BJ (cell line): ENCODE data around the gene SMAP2. TPM values are rescaled to one million over a fixed set of nuclear protein-coding genes. Genes with fewer than 3 reads are reported as not detected.

Experiments
- CTCF ChIA-PET: fragments of 350-600 bp; formaldehyde crosslinking; extraction: SDS; loops from one replicate; lab custom pipeline; 2021; ENCODE audit warnings: antibody characterized with exemption, inconsistent platforms; lab: Yijun Ruan, JAX
- POLR2A ChIA-PET: fragments of 300-600 bp; sonication (Branson Sonifier 250); formaldehyde crosslinking; extraction: SDS; loops from one replicate; lab custom pipeline; 2021; ENCODE audit warnings: antibody characterized with exemption; lab: Charles Lee
- DNase-seq: peaks from one replicate; pipeline ENCODE4 v3.0.0-alpha.2; 2011; ENCODE audit warnings: low read depth
- H3K27me3 ChIP-seq: 2 replicates; pipeline ENCODE4 v1.6.0; 2011; ENCODE audit warnings: low read length; ENCODE audit not compliant: control insufficient read depth, insufficient read depth
- H3K36me3 ChIP-seq: 2 replicates; pipeline ENCODE4 v1.5.1; 2011; ENCODE audit warnings: low read length; ENCODE audit not compliant: control insufficient read depth, insufficient read depth
- H3K4me3 ChIP-seq: 2 replicates; pipeline ENCODE4 v1.5.1; 2011; ENCODE audit warnings: low read depth, mild to moderate bottlenecking, control low read depth, low read length
- polyA plus RNA-seq: library from polyadenylated mRNA; depleted of rRNA; stranded (reverse); fragments of >200 nt; gene quantifications from 2 replicates; pipeline ENCODE4 v1.2.3, GENCODE V29; 2011
- TF ChIP-seq, protein P1 (sequence below): IDR thresholded peaks from 2 replicates; pipeline ENCODE4 v1.5.1; 2011; ENCODE audit warnings: low read depth, mild to moderate bottlenecking, control low read depth, inconsistent platforms, low read length, moderate library complexity; ENCODE audit not compliant: insufficient read depth

Gene SMAP2
- polyA plus RNA-seq, 1 experiment: 10.2 TPM

DNA sequence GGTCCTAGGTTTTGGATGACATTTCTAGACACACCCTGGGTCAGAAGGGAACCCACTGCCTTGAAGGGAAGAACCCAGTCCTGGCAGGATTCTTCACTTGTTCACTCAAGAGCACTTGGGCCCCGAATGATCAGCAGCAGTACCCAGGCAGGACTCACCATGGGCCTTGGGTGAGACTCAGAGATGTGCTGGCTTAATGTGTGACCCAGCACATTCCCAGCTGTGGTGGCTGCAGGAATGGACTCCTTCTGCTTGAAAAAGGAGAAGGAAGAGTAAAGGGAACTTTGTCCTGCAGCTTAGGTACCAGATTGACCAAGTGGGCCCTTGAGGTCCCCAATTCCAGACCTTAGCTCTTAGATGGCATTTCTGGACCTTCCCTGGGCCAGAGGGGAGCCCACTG is 12.3 kb upstream of the SMAP2 start:
- CTCF ChIA-PET: interaction anchor here (0.6 kb wide), 1 partner anchor 43 kb away, joined by 3 read pairs; no protein-coding TSS in a partner anchor
- POLR2A ChIA-PET: no interaction called here
- Histone ChIP-seq H3K36me3 (no peaks in the 10 kb centered on the region), H3K4me3 (no peak overlapping the region), H3K27me3 (peaks cover 3% of the 10 kb centered on the region; the same call in 1 of the 2 replicates)
- no peak for DNase-seq
- TF ChIP-seq, protein P1, sequence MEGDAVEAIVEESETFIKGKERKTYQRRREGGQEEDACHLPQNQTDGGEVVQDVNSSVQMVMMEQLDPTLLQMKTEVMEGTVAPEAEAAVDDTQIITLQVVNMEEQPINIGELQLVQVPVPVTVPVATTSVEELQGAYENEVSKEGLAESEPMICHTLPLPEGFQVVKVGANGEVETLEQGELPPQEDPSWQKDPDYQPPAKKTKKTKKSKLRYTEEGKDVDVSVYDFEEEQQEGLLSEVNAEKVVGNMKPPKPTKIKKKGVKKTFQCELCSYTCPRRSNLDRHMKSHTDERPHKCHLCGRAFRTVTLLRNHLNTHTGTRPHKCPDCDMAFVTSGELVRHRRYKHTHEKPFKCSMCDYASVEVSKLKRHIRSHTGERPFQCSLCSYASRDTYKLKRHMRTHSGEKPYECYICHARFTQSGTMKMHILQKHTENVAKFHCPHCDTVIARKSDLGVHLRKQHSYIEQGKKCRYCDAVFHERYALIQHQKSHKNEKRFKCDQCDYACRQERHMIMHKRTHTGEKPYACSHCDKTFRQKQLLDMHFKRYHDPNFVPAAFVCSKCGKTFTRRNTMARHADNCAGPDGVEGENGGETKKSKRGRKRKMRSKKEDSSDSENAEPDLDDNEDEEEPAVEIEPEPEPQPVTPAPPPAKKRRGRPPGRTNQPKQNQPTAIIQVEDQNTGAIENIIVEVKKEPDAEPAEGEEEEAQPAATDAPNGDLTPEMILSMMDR: no peak

DNA sequence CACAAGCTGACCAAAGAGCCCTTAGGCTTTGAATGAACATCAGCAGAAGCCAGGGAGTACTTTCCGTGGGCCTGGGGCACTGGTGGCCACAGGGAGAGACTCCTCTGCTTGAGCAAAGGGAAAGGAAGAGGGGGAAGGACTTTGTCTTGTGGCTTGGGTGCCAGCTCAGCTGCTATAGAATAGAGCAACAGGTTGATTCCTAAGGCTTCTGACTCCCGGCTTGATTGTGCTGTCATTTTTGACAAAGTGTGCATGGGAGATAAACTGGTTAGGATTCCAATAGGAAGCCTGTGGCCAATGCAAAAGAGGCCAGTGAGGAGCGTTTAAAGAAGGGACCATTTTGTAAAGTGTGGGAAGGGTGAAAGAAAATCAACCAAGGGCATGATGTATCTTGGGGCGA is 11.9 kb upstream of the SMAP2 start:
- H3K4me3 ChIP-seq: no peak overlapping the region
- POLR2A ChIA-PET: no interaction called here
- H3K27me3 ChIP-seq: peaks cover 3% of the 10 kb centered on the region; the same call in 1 of the 2 replicates
- DNase-seq: no peak
- CTCF ChIA-PET: interaction anchor here (1.3 kb wide), 1 partner anchor 209 kb away, joined by 5 read pairs; no protein-coding TSS in a partner anchor
- TF ChIP-seq, protein P1: no peak
- H3K36me3 ChIP-seq: no peaks in the 10 kb centered on the region

DNA sequence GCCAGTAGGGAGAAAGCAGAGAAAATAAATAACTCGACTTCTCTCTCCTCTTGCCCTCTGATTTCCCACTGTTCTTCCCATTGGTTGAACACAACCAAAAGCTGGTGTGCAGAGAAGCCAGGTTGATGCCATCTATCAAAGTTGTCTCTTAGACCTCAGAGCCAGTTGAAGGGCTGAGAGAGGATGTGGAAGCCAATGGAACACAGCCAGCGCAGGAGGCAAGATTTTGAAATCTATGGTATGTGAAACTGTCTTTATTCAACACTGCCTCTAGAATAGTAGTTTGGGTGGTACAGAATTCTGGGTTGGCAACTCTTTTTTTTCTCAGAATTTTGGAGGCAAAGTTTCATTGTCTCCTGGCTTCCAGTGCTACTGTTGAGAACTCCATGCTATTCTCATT is 11.3 kb upstream of the SMAP2 start:
- POLR2A ChIA-PET: no interaction called here

DNA sequence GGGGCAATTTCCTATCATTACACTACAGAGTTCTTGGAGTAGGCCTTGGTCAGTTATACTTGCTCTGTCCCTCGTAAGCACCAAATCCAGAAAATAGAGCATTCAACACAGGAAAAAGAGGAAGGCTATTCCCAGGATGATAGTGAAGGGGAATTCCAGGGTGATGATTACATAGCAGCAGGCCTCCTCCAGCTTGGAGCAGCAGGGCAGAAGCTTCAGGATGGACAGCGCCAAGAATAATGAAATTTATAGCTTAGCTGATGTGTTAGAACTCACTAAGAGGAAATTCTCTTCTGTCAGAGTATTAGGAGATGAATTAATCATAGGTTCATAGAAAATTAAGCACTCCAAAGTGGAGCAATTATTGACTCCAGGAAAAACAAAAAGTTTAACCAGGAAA is 10.8 kb upstream of the SMAP2 start:
- CTCF ChIA-PET: interaction anchor here (1.3 to 3.4 kb wide), 2 partner anchors 24 to 210 kb away, joined by 5 to 12 read pairs; no protein-coding TSS in a partner anchor
- H3K4me3 ChIP-seq: no peak overlapping the region
- H3K36me3 ChIP-seq: no peaks in the 10 kb centered on the region
- DNase-seq: no peak
- peaks cover 3% of the 10 kb centered on the region; the same call in 1 of the 2 replicates for H3K27me3 ChIP-seq
- TF ChIP-seq, protein P1: no peak
- POLR2A ChIA-PET: no interaction called here

More for the DNA sequence above, 11.3 kb upstream of the SMAP2 start:
- peaks cover 3% of the 10 kb centered on the region; the same call in 1 of the 2 replicates for H3K27me3 ChIP-seq
- H3K36me3 ChIP-seq: no peaks in the 10 kb centered on the region
- TF ChIP-seq, protein P1: no peak
- CTCF ChIA-PET: interaction anchor here (1.3 kb wide), 1 partner anchor 210 kb away, joined by 5 read pairs; no protein-coding TSS in a partner anchor
- H3K4me3 ChIP-seq: no peak overlapping the region
- no peak for DNase-seq

DNA sequence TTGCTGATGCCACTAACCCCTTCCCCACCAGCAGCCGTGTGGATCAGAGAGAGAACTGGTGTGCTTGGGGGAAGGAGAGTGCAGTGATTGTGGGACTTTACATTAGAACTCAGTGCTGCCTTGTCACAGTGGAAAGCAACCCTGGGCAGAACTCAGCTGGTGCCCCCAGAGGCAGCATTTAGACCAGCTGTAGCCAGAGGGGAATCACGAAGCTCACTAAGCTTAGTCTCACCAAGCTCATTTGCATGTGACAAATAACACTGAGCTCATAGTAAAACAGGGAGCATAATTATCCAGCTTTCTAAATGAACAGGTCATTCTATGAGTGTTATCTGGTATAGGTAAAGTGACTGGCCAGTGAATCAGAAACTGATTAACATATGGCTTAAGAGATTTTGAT is 9.8 kb upstream of the SMAP2 start:
- DNase-seq: no peak
- ChIA-PET POLR2A (interaction anchor here (1.1 kb wide), 1 partner anchor 10 kb away, joined by 5 read pairs; the partner anchor contains the start of gene SMAP2), CTCF (interaction anchor here (2.7 to 3.4 kb wide), 2 partner anchors 9 to 25 kb away, joined by 6 to 12 read pairs; partner anchors contain the start of gene SMAP2)
- TF ChIP-seq, protein P1: no peak
- Histone ChIP-seq H3K4me3 (no peak overlapping the region), H3K27me3 (peaks cover 3% of the 10 kb centered on the region; the same call in 1 of the 2 replicates), H3K36me3 (no peaks in the 10 kb centered on the region)
